Activated T-cell treated with anti-CD3 and anti-CD28 coated beads for 1 hour (primary cell): ENCODE measurements around the gene SLC25A30.
"Not testable (repeated sequence)": the region's sequence is repeated elsewhere in the genome, so short reads cannot be mapped to it uniquely, and the experiment has no call there.

Experiments
- DNase-seq: peaks from one replicate; pipeline ENCODE4 v3.0.0-alpha.2; 2020; ENCODE audit warnings: low read depth

SLC25A30 gene

GRCh38 chr13:45391926-45392325 is 26.2 kb downstream of the SLC25A30 start:
- no peak for DNase-seq

- DNase-seq = not testable (repeated sequence)
These were observed 27.0 kb downstream of the SLC25A30 start for GRCh38 chr13:45391128-45391527.

- DNase-seq = not testable (repeated sequence)
These were observed 27.8 kb downstream of the SLC25A30 start for GRCh38 chr13:45390348-45390747.

- DNase-seq = no peak
These were observed 29.5 kb downstream of the SLC25A30 start for GRCh38 chr13:45388664-45389063.

- DNase-seq = not testable (repeated sequence)
These were observed 31.1 kb downstream of the SLC25A30 start for GRCh38 chr13:45386892-45387575.

GRCh38 chr13:45385907-45386553 is 32.1 kb downstream of the SLC25A30 start:
- DNase-seq = no peak

GRCh38 chr13:45385320-45385719 is 32.9 kb downstream of the SLC25A30 start:
- no peak for DNase-seq

- DNase-seq = no peak
These were observed 33.5 kb downstream of the SLC25A30 start for GRCh38 chr13:45384474-45385174.

GRCh38 chr13:45382739-45383138 is 35.4 kb downstream of the SLC25A30 start:
- not testable (repeated sequence) for DNase-seq

GRCh38 chr13:45381196-45381595 is 37.0 kb downstream of the SLC25A30 start:
- DNase-seq = no peak

- not testable (repeated sequence) for DNase-seq
These were observed 37.5 kb downstream of the SLC25A30 start for GRCh38 chr13:45380708-45381107.

- DNase-seq = not testable (repeated sequence)
These were observed 38.7 kb downstream of the SLC25A30 start for GRCh38 chr13:45379516-45379915.

GRCh38 chr13:45378786-45379185 is 39.4 kb downstream of the SLC25A30 start:
- DNase-seq = not testable (repeated sequence)

- not testable (repeated sequence) for DNase-seq
These were observed 40.9 kb downstream of the SLC25A30 start for GRCh38 chr13:45377314-45377713.

GRCh38 chr13:45376651-45377050 is 41.5 kb downstream of the SLC25A30 start:
- not testable (repeated sequence) for DNase-seq

- no peak for DNase-seq
These were observed 43.3 kb downstream of the SLC25A30 start for GRCh38 chr13:45374917-45375316.

- no peak for DNase-seq
These were observed 45.0 kb downstream of the SLC25A30 start for GRCh38 chr13:45373162-45373547.

- DNase-seq = no peak
These were observed 45.7 kb downstream of the SLC25A30 start for GRCh38 chr13:45372189-45373161.

- DNase-seq = peak; percentile 49
These were observed 47.2 kb downstream of the SLC25A30 start for GRCh38 chr13:45370922-45371406.

GRCh38 chr13:45369116-45369515 is 49.1 kb downstream of the SLC25A30 start:
- DNase-seq = no peak

GRCh38 chr13:45368571-45368970 is 49.6 kb downstream of the SLC25A30 start:
- DNase-seq = no peak

- no peak for DNase-seq
These were observed 50.2 kb downstream of the SLC25A30 start for GRCh38 chr13:45368005-45368404.
